Activated CD8-positive, alpha-beta memory T cell treated with anti-CD3 and anti-CD28 coated beads for 4 hours (primary cell): ENCODE results near the gene POU2F3.

Experiments used
- DNase-seq, 2 donors: peaks; one replicate each; pipeline ENCODE4 v3.0.0-alpha.2; 2020; ENCODE audit warnings: low read depth in 2 of 2

Gene POU2F3

GRCh38 chr11:120316880-120317688, 77.1 kb downstream of the POU2F3 start:
- no peak for DNase-seq

DNA sequence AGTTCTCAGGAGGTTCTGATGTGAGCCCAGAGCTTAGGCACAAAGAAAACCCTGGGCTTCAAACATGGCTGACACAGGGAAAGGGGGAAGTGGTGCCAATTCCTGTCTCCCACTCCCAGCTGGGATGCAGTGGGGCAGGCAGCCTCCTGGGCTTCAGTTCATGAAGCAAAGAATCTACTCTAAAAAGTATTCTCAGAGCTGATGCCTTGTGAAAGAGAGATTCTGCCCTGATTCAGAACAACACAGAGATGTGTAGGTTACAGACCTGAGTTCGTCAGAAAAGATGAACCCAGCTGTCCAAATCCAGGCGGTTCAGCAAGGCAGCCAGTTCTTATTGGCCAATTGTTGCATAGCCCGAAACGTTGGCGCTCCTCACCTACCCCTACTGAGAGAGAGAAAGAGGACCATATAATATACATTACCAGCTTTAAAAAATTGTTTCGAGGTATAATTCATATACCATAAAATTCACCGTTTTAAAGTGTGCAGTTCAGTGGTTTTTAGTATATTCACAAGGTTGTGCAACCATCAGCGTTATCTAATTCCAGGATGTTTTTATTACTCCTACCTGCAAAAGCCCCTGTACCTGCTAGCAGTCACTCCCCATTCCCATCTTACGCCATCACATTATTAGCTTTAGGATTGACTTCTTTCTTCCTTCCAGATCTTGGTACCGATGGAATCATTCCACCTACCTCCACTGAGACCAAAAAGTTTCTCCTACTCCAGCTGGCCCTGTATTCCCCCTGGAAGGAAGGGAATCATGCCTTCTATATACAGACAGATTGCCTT, 77.9 kb downstream of the POU2F3 start:
- DNase-seq, result no peak

DNA sequence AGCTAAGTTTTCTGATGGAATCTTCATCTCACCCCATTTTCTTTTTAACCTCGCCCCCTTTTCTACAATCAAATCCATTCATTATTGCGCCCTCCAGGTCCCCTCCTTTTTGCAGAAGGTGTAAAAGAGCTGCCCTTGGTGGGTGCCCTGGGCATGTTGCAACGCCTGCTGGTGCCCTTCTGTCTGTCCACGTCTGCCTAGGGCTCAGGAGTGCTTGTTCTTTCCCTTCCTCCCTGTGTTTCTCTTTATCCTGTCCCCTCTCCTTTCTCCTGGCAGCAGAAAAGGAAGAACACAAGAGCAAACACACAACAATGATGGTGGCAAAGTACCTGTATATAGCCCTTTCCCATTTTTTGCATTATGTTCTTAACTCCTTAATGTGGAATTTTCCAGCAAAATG, 79.0 kb downstream of the POU2F3 start:
- DNase-seq, result no peak

GRCh38 chr11:120324932-120325810, 85.2 kb downstream of the POU2F3 start, which contains the start of gene TLCD5:
TSS of gene TLCD5 (plus strand) at chr11:120325299. CDS start at chr11:120327442, 2,143 bp downstream.
- no peak for DNase-seq

- DNase-seq, result no peak
These were observed 86.3 kb downstream of the POU2F3 start for GRCh38 chr11:120326228-120326627.

GRCh38 chr11:120326845-120327281, 86.9 kb downstream of the POU2F3 start:
- no peak for DNase-seq

DNA sequence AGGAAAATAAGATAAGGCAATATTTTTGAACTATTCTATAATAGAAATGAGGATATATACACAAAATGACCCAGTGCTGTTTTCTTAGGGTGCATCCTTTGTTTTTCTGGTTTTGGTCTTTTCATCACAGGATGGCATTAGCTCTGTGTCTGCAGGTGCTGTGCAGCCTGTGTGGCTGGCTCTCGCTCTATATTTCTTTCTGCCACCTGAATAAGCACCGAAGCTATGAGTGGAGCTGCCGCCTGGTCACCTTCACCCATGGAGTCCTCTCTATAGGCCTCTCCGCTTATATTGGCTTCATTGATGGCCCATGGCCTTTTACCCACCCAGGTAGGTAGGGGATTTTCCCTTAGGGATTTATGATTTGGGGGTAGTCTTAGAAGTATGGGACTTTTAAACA, 87.4 kb downstream of the POU2F3 start:
- no peak for DNase-seq

DNA sequence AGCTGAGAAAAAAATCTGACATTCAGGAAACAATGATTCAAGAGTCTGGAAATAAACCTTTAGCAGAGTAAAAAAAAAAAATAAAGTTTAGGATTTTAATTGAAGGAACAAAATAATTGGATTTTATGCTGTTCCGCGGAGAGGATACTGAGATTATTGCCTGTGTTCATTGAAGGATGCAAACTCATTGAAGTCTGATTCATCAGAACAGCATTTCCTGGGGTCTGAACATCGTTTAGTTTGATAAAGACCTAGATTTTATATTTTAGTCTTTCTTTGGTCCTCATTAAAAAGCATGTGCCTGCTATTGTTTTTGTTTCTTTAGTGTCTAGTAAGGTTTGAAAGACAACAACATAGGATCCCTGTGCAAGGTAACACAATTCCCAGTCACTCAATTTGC, 89.6 kb downstream of the POU2F3 start:
- no peak for DNase-seq

GRCh38 chr11:120330045-120330444, 90.1 kb downstream of the POU2F3 start:
- DNase-seq, result no peak

- DNase-seq, result no peak
These were observed 91.5 kb downstream of the POU2F3 start for GRCh38 chr11:120331301-120331996.

GRCh38 chr11:120332822-120333716, 93.1 kb downstream of the POU2F3 start:
- DNase-seq, result no peak

DNA sequence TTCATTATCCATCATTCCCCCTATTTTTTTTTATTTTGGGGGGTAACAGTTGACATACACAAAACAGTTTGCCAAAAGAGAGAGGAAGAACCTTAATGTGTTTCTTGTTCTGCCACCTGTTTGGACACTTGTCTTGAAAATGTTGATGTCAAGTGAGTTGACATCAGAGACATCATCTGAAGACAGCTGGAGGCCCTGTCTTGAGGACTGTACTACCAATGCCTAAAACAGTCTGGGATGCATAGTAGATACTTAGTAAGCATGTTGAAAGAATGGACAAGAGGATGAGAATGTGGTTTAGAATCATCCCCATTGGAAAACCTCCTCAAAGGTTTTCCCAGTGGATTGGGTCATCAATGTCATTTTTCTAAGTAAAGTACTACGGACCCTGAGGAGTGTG, 93.9 kb downstream of the POU2F3 start:
- no peak for DNase-seq

DNA sequence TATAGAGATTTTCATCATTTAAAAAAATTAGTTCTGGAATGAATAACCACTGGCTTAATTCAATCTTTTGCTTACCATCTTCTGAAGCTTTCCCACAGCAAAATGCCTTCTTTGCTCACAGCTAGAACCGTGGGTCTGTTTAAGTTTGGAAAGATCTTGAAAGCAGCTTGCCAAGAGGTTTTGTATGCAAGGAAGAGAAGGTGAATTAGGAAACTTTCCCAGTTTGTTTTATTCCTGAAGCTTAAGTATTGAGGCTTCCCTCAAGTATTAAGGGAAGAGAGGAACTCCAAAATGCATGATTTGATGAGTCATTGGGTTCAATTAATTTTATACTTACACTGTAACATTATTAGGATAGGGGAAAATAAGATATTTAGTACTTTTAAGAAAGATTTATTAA, 94.4 kb downstream of the POU2F3 start:
- DNase-seq, result no peak

GRCh38 chr11:120334894-120335462, 95.0 kb downstream of the POU2F3 start:
- DNase-seq, result peak; percentile 42

- DNase-seq, result no peak
These were observed 95.6 kb downstream of the POU2F3 start for GRCh38 chr11:120335556-120335907.

DNA sequence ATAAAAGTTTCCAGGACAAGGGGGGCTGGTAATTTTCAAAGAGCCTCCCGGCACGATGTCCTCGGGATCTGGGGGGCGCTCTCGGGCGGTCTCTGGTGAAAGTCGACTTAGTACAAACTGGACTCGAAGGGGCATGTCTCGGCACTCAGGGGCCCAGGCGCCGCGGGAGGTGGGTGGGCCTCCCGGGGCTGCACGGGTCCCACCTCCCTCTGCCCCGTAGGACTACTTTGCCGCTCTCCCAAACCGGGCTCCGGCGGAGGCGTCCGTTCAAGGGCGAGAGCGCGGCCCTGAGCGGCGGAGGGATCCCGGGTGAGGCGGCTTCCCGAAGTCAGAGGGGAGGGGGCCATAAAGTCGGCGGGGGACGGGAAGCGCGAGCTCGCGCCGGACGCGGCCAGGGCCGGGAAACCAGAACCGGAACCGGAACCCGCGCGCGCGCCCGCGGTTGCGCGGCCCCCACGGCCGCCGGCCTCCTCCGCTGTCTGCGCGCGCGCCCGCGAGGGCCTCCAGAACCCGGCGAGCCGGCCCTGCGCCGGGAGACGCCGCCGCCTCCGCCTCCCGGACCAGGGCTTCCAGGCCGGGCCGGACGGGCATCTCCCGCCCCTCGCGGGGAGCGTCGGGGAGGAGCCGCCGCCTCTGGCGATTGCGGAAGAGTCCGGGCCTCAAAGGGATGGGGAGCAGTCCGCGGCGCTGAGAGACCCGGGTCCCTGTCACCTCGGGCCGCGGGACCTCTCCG, 96.1 kb downstream of the POU2F3 start, which contains the start of gene ARHGEF12:
ARHGEF12 (plus strand) TSS at position 506 of the 733 bp plus-strand sequence. CDS start 831 bp downstream, outside the sequence.
- peak; percentile 58 to 65 for DNase-seq

DNA sequence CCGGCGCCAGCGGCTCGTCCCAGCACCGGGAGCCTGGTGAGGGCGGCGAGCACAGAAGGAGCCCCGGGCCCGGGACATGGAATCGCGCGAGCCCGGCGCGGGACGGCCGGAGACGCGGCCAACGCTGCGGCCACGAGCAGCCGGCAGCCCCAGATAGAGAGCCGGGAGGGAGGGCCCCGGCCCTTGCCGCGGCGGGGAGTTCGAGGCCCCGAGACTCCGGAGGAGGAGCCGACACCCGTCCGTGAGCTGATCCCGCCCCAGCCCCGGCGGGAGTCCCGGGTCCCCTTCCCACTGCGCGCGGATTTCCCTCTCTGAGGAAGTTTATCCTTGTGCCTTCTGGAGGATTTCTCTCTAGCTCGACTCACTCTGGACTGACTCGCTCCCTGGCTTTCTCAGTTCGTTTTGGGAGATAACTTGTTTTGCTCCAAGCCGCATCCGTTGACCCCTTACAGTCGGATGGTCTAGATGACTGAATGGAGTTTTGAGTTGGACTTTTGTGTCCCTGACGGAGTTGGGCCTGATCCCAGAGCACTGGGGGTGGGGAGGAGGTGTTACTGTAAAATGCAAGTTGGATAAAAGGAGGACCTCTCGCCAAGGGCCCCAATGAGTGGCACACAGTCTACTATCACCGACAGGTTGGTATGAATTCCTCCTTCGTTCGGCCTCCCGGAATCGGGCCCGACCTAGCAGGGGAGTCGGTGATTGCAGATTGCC, 96.9 kb downstream of the POU2F3 start:
- no peak for DNase-seq

DNA sequence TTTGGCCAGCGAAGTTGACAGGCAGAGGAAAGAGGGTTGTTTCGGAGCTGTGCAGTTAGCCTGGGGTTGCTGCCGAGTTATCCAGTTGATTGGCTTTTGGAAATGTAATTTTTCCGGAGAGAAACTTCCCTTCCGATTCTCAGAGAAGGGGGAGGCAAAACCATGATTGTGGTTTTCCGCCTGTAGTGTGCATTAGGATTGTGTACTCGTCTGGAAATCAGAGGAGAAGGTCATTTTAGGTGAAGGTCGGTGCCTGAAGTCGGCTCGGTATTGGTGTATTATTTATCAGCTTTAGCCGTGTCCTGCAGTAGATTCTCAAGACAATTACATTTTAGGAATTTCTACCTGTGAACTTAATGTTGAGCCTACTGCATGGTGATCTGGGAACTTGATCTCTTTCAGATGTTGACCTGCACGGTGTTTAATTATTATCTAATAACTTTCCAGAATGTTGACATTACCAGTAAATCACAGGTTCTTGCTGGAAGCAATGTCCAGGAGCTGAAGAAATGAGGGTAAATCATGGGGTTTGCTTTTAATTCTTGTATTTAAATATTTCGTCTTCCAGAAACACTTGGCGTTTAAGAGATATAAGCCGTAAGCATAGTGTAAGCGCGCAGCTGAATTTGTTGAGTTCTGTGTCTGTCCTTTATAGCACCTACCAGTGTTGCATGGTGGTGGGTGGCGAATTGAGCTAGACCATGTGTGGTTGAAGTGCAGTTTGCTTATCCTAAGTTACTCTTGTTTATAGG, 97.6 kb downstream of the POU2F3 start:
- DNase-seq, result no peak
